Measurements from ENCODE around the gene CEP78.

DNA sequence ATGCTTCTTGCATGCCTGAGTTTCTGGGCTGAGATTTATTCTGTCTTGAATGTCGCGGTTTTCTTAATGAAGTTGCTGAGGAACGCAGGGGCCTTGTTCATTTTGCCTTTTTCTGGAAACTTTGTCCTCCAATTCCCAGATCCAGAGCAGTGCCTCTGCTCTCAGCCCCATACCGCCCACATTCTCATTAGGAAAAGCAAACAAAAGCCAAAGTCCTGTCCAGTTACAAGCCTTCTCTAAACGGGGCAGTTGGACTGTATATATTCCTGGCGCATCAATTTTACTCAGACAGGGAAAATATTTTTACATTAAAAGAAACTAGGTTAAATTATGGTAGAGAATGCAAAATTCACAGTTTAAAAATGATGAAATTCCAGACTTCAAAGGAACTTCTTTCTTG lies 59.9 kb downstream of the CEP78 start:
- TF ChIP-seq, protein P1, sequence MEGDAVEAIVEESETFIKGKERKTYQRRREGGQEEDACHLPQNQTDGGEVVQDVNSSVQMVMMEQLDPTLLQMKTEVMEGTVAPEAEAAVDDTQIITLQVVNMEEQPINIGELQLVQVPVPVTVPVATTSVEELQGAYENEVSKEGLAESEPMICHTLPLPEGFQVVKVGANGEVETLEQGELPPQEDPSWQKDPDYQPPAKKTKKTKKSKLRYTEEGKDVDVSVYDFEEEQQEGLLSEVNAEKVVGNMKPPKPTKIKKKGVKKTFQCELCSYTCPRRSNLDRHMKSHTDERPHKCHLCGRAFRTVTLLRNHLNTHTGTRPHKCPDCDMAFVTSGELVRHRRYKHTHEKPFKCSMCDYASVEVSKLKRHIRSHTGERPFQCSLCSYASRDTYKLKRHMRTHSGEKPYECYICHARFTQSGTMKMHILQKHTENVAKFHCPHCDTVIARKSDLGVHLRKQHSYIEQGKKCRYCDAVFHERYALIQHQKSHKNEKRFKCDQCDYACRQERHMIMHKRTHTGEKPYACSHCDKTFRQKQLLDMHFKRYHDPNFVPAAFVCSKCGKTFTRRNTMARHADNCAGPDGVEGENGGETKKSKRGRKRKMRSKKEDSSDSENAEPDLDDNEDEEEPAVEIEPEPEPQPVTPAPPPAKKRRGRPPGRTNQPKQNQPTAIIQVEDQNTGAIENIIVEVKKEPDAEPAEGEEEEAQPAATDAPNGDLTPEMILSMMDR (IDR thresholded peaks at IDR 0.05 in 8 of 11, conservative IDR thresholded peaks at IDR 0.05 in 3 of 11), result no peak
- TF ChIP-seq POLR2A (IDR thresholded peaks at IDR 0.05), result no peak
